ENCODE data around the gene KLHL40. TPM values are rescaled to one million over a fixed set of nuclear protein-coding genes. Genes with fewer than 3 reads are reported as not detected.

KLHL40 gene
- total and polyA plus RNA-seq, 2 donors (not counting 1 experiment from before 2014, with no cell fraction given), result not detected

DNA sequence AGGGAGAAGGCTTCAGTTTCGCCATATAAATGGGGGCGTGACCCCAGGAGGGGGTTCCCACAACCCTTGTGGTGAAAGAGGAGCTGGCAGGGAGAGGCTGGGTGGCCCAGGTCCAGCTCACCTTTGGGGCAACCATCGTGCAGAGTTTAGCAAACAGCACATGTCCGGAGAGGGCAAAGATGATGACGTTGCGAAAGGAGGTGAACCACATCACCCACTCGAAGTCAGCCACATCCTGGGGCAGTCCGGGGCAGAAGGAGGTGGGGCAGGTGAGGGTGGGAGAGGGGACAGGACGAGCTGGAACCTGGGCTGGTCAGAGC is 13.5 kb downstream of the KLHL40 start:
- Mint-ChIP-seq H3K27ac (no peak overlapping the region), H3K4me3 (no peak overlapping the region), H3K9me3 (ENCODE audit: insufficient read depth) (no peaks in the 10 kb centered on the region), H3K4me1 (no peaks in the 10 kb centered on the region), H3K27me3 (peaks cover 4% of the 10 kb centered on the region)
- no peak overlapping the region for H3K27ac ChIP-seq (ENCODE audit: low read length in 2 of 2)
- DNase-seq, result no peak
- no peaks in the 10 kb centered on the region for H3K4me1 ChIP-seq (ENCODE audit: control insufficient read depth in 2 of 2, insufficient read depth in 2 of 2, low read length in 2 of 2)
- TF ChIP-seq EZH2 (IDR thresholded peaks at IDR 0.05; ENCODE audit: borderline replicate concordance, insufficient read depth, low read depth, low read length, poor library complexity, severe bottlenecking), result no peak
- TF ChIP-seq, protein P1, sequence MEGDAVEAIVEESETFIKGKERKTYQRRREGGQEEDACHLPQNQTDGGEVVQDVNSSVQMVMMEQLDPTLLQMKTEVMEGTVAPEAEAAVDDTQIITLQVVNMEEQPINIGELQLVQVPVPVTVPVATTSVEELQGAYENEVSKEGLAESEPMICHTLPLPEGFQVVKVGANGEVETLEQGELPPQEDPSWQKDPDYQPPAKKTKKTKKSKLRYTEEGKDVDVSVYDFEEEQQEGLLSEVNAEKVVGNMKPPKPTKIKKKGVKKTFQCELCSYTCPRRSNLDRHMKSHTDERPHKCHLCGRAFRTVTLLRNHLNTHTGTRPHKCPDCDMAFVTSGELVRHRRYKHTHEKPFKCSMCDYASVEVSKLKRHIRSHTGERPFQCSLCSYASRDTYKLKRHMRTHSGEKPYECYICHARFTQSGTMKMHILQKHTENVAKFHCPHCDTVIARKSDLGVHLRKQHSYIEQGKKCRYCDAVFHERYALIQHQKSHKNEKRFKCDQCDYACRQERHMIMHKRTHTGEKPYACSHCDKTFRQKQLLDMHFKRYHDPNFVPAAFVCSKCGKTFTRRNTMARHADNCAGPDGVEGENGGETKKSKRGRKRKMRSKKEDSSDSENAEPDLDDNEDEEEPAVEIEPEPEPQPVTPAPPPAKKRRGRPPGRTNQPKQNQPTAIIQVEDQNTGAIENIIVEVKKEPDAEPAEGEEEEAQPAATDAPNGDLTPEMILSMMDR (IDR thresholded peaks at IDR 0.05), result no peak
- H3K79me2 ChIP-seq (ENCODE audit: control insufficient read depth, insufficient read depth, low read length), result no peaks in the 10 kb centered on the region
- peaks cover 0 to 18% (median 0%) of the 10 kb centered on the region in 4 experiments for H3K27me3 ChIP-seq (replicated peaks in 1 of 4; ENCODE audit: control extremely low read depth in 1 of 4, control insufficient read depth in 3 of 4, insufficient read depth in 4 of 4, low read length in 3 of 4)
- intact Hi-C loops (cut with micrococcal nuclease), result no loop called here
- H3K36me3 ChIP-seq (replicated peaks in 1 of 2; ENCODE audit: control extremely low read depth in 1 of 2, control insufficient read depth in 1 of 2, extremely low read depth in 1 of 2, insufficient read depth in 2 of 2, low read length in 1 of 2), result no peaks in the 10 kb centered on the region
- WGBS (ENCODE audit: insufficient coverage), result 60% methylated on average over 5 of the region's 9 CpGs
- no peak overlapping the region for H3K9ac ChIP-seq (ENCODE audit: low read length)
- no peak overlapping the region for H3K4me2 ChIP-seq (replicated peaks; ENCODE audit: low read depth, low read length, poor library complexity, severe bottlenecking)
- no peak overlapping the region for H3K4me3 ChIP-seq (ENCODE audit: control extremely low read depth in 1 of 5, extremely low read depth in 1 of 5, insufficient read depth in 1 of 5, low read depth in 2 of 5, low read length in 4 of 5)
- H4K20me1 ChIP-seq (ENCODE audit: control insufficient read depth, insufficient read depth, low read length, poor library complexity, severe bottlenecking), result no peaks in the 10 kb centered on the region
- POLR2A ChIA-PET, result no interaction called here
- ATAC-seq (ENCODE audit: low read depth), result no peak
- H2AFZ ChIP-seq (ENCODE audit: insufficient read depth, low read depth, low read length, poor library complexity, severe bottlenecking), result no peak overlapping the region
- CTCF ChIA-PET, result no interaction called here
- peaks cover 0 to 15% (median 0%) of the 10 kb centered on the region in 3 donors for H3K9me3 ChIP-seq (ENCODE audit: control extremely low read depth in 1 of 3, control insufficient read depth in 2 of 3, insufficient read depth in 1 of 3, low read length in 2 of 3)

DNA sequence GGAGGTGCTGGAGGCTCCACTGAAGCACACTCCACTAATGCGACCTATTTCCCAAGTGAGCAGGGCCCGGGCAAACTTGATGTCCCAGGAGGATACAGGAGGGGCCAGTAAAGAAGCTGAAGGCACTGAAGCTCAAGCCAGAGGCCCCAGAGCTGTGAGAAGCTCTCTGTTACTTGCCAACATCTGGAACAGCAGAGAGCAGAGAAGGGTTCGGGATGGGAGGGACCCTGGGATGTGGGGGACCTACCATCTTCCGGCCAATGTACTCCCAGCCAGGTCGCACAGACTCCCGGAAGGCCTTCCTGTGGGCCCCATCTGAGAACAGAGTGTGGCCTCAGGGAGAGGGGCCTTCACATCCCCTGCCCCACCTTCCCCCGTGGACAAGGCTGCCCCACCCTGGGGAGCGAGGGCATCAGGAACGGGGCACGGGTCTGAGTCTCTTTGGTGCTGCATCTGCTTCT is 14.2 kb downstream of the KLHL40 start:
- Histone ChIP-seq H2AFZ (ENCODE audit: insufficient read depth, low read depth, low read length, poor library complexity, severe bottlenecking) (no peak overlapping the region), H3K4me3 (ENCODE audit: control extremely low read depth in 1 of 5, extremely low read depth in 1 of 5, insufficient read depth in 1 of 5, low read depth in 2 of 5, low read length in 4 of 5) (no peak overlapping the region), H3K27ac (ENCODE audit: low read length in 2 of 2) (no peak overlapping the region), H3K27me3 (replicated peaks in 1 of 4; ENCODE audit: control extremely low read depth in 1 of 4, control insufficient read depth in 3 of 4, insufficient read depth in 4 of 4, low read length in 3 of 4) (peaks cover 0 to 18% (median 0%) of the 10 kb centered on the region in 4 experiments), H3K9me3 (ENCODE audit: control extremely low read depth in 1 of 3, control insufficient read depth in 2 of 3, insufficient read depth in 1 of 3, low read length in 2 of 3) (peaks cover 0 to 15% (median 0%) of the 10 kb centered on the region in 3 donors), H3K4me2 (replicated peaks; ENCODE audit: low read depth, low read length, poor library complexity, severe bottlenecking) (no peak overlapping the region), H3K9ac (ENCODE audit: low read length) (no peak overlapping the region), H4K20me1 (ENCODE audit: control insufficient read depth, insufficient read depth, low read length, poor library complexity, severe bottlenecking) (no peaks in the 10 kb centered on the region), H3K36me3 (replicated peaks in 1 of 2; ENCODE audit: control extremely low read depth in 1 of 2, control insufficient read depth in 1 of 2, extremely low read depth in 1 of 2, insufficient read depth in 2 of 2, low read length in 1 of 2) (no peaks in the 10 kb centered on the region), H3K4me1 (ENCODE audit: control insufficient read depth in 2 of 2, insufficient read depth in 2 of 2, low read length in 2 of 2) (no peaks in the 10 kb centered on the region), H3K79me2 (ENCODE audit: control insufficient read depth, insufficient read depth, low read length) (no peaks in the 10 kb centered on the region)
- intact Hi-C loops (cut with micrococcal nuclease), result no loop called here
- Mint-ChIP-seq H3K4me3 (no peak overlapping the region), H3K9me3 (ENCODE audit: insufficient read depth) (no peaks in the 10 kb centered on the region), H3K4me1 (no peaks in the 10 kb centered on the region), H3K27me3 (peaks cover 4% of the 10 kb centered on the region), H3K27ac (no peak overlapping the region)
- ChIA-PET CTCF (no interaction called here), POLR2A (no interaction called here)
- ATAC-seq (ENCODE audit: low read depth), result no peak
- WGBS (ENCODE audit: insufficient coverage), result 74% methylated on average over 8 of the region's 10 CpGs
- TF ChIP-seq EZH2 (IDR thresholded peaks at IDR 0.05; ENCODE audit: borderline replicate concordance, insufficient read depth, low read depth, low read length, poor library complexity, severe bottlenecking), result no peak
- TF ChIP-seq, protein P1 (IDR thresholded peaks at IDR 0.05), result no peak
- no peak for DNase-seq

All from B cell (primary cell).